RKO (cell line): ENCODE results near the gene MARK2.

Experiments used
- DNase-seq: peaks from one replicate; pipeline ENCODE4 v3.0.0-alpha.2; 2016; ENCODE audit warnings: low spot score

The MARK2 gene

DNA sequence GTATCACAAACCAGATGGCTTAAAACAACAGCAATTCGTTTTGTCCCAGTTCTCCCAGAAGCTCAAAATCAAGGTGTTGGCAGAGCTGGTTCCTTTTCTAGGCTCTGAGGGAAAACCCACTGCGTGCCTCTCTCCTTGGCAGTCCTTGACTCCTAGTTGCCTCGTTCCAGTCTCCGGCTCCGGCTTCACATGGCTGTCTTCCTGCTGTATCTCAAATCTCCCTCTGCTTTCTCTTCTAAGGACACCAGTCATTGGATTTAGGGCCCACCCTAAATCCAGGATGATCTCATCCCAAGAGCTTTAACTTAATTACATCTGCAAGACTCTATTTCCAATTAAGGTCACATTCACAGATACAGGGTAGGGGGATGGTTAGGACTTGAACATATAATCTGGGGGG, 90.7 kb downstream of the MARK2 start:
- DNase-seq = no peak

GRCh38 chr11:63931045-63931444, 92.1 kb downstream of the MARK2 start:
- no peak for DNase-seq

DNA sequence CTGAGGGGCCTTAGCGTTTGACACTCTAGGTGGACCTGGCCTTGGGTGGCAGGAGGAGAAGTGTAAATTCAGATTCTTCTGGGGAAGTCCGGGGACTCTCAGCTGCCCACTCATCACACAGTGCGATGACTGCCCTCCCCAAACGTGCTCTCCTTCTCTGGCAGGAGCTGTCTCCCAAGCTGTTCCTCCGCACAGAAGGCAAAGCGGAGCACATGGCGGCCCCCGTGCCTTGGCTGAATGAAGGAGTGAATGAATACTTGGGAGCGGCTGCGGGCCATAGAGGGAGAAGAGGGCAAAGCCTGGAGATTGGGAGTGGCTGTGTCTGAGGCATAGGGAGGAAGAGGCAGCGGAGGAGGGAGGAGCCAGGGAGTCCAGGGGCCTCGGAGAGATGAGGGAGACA, 93.0 kb downstream of the MARK2 start:
- no peak for DNase-seq

DNA sequence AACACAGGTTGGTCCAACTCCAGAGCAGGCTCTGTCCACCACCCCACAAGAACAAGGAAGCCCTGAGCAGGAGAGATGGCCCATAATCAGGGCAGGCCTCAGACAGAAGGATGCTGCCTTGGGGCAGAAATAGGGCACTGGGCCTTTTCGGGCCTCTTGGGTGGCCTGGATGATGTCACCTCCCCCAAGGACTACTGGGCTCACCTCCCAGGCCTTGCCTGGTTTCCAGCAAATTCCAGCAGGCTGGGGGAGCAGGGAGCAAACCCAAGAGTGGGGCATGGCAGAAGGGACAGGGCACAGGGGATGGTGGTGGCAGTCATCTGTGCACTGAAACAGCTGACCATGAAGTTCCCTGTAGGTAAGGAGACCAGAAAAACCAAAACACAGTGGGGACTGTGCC, 94.5 kb downstream of the MARK2 start:
- no peak for DNase-seq

DNA sequence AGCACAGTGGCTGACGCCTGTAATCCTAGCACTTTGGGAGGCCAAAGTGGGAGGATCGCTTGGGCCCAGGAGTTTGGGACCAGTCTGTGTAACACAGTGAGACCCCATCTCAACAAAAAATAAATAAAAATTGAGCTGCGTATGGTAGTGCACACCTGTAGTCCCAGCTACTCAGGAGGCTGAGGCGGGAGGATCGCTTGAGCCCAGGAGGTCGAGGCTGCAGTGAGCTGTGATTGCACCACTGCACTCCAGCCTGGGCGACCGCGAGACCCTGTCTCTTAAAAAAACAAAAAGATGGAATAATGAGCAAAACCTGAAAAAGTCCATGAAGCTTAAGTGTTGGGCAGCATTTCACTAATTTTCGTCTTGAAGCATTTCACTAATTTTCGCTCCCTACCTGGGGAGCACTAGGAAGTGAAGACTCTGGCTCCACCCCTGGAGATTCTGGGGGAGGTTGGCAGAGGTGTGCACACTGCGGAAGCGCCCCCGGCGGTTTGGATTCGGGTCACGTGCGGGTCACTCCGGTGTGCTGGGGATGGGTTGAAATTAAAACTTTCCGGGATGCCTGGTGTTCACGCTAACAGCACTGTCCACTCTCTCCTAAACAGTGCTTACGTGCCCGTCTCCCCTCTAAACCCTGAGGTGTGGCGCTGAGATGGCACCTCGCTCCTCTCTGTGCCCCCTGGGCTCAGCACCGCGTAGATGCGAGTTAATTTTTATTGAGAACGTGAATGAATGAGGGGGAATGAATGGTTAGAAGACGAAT, 99.0 kb downstream of the MARK2 start:
- DNase-seq = no peak

DNA sequence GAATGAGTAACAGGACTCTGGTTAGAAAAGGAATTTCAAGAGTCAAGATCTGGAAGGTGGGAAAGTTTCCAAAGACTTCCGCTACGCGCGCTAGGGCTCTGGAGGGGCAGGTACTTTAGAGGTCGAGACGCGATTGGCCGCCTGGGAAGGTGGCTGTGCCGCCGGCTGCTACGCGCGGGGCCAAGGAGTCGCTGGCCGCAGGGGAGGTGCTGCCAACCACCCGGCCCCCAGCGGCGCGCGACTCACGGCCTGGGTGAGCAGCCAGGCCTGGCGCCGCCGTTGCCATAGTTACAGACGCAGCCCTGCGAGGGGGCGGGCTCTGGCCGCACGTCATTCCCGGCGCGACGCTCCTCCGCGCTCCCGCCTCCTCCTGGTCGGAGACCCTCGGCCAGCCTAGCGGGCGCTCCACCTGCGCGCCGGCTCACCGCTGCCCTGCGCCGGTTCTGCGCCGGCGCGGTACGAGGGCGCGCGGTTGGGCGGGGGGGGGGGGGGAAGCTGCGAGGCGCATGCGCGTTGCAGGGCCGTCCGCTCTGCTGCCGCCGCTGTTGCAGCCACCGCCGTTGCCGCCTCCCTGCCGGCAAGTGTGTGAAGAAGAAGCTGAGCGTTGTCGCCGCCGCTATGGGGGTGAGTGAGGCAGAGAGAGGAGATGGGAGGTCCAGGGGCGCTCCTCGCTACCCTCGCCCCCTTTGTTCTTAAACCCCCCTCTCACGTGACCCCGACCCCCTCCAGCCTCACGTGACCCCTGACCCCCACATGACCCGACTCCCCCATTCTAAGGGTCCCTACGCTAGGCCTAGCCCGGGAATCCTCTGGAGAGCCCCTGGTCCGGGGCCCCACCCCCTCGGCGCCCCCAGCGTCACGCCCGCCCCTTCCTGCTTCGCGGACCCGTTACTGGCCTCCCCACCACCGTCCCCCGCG, 99.8 kb downstream of the MARK2 start, which contains the start of gene NAA40:
TSS of gene NAA40 (plus strand) at position 524 of the 918 bp plus-strand sequence. CDS start at position 619, 95 bp downstream.
- peak; percentile 98 for DNase-seq

DNA sequence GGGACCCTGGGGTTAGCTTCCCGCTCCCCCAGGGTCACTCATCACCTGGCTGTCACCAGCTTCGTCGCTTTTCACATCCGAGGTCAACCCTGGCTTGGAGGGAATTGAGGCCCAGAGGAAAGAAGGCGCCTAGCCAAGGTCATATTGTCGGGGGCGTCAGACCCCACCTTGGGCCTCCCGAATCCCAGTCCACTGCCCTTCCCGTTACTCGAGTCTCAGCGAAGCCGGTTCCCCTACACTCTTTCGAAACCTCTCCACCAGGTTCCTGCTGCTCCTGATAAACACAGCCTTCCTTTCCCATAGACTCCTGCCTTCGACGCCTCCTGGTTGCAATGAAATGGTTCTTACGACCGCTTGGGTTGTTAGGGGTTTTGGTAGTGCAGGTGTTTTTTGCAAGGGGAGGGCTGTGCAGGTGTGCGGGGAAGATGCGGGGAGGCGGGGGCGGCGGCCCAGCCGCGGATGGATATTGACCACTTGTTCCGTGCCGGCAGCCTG, 100.5 kb downstream of the MARK2 start:
- DNase-seq = no peak

DNA sequence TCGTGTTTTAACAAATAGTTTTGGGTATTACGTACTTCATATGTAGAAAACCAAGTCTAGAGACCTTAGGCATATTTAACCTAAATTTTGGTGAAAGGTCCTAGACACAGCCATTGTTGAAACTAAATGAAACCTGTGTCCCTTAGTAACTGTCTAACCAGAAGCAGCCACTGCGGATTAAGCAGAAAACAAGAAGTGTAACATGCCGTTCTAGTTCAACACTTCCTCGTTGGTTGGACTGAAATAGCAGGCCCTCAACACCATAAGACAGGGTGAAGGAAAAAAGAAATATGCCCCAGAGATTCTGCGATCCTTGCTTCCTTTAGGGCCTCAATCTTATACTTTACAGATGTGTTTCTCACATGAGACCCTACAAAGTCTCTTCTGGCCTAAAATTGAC, 101.9 kb downstream of the MARK2 start:
- no peak for DNase-seq

DNA sequence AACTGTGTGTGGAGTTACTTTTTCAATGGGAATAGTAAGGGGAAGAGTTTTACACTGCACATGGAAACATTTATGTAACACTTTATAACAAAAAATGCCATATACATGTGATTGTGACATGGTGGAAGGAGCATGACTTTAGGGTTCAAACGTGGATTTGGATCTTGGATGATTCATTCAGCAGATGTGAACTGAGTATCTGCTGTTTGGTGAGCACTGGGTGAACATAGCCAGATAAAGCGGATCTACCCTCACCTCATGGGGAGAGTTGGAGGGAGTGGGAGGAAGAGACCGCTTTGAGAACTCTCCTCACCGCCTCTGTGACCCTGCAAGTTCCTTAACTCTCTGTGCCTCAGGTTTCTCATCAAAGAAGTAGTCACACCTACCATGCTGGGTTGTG, 103.0 kb downstream of the MARK2 start:
- DNase-seq = no peak

DNA sequence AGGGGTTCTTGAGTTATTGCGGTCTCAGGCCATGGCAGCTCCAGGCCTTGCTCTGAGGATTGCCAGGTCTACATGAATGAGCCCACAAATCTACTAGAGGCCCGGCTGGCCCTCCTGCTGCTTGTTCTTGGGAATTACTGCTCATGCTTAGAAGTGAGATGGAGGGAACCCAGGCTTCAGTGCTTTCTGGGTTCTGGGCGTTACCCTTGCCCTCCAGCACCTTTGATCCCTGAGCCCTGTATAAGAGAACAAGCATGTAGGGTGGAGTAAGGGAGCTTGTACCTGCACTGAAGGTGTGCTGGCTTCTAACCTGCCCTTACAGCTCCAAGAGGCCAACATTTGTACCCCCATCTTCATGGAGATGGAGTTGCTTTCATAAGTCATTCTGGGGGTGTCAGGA, 103.9 kb downstream of the MARK2 start:
- no peak for DNase-seq

DNA sequence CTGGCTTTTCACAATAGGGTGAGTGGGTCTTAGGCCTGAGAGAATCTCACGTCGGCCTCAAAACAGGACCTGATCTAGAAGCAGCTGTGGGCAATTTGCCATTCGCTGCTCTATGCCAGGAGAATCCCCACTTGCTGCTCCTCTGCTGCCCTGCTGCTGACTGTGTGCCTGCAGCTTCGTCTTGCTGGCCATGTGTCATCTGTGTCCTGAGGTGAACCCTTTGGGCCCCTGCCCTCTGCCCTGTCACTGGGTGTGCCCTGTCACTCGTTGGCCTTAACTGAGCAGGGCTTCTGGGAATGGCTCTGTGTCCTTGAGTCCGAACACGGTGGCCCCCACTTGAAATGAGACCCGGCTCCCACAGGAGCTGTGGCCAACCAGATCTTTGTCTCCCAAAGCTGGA, 106.1 kb downstream of the MARK2 start:
- no peak for DNase-seq

- peak; percentile 70 for DNase-seq
Observed at GRCh38 chr11:63945477-63946163, 106.7 kb downstream of the MARK2 start.

DNA sequence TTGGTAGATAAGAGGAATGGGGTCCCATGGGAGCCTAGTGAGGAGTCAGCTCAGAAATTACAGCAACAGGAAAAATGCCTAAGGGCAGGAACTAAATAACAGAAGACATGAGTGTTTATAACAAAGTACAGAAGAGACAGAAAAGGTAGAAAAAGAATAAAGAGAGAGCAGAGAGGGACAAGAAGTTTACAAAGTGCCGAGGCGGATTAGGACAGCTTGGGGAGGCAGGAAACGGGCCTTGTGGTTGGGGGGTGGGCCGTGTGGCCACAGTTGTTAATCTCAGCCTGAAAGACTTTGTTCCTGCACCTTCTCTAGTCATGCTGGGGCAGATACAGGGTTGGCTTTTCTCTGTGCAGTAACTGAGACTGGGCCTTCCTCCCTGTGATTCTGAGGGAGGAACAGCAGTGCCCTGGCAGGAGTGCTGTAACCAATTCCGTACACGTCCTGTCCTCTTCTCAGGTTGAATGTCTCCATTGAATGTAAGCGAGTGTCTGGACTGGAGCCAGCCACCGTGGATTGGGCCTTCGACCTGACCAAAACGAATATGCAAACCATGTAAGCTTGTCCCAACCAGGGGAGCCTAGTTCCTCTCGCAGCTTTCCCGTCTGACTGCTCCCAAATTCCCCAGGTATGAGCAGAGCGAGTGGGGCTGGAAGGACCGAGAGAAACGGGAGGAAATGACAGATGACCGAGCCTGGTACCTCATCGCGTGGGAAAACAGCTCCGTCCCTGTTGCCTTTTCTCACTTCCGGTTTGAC, 113.0 kb downstream of the MARK2 start:
- no peak for DNase-seq

DNA sequence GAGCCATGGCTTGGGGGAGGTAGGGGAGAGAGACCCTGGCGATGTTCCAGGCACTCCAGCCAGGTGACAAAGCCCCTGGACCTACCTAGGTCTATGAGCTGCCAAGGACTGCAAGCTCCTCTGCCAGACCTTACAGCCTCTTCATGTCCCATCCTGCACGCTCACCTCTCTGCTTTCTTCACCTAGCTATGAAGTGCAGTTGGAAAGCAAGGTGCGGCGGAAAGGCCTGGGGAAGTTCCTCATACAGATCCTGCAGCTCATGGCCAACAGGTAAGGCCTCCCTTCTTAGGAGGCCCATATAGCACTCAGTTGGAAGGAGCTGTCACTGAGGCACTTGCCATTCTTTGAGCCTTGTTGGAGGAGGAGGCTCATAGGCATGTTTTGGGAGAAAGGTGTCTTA, 113.7 kb downstream of the MARK2 start:
- DNase-seq = no peak

DNA sequence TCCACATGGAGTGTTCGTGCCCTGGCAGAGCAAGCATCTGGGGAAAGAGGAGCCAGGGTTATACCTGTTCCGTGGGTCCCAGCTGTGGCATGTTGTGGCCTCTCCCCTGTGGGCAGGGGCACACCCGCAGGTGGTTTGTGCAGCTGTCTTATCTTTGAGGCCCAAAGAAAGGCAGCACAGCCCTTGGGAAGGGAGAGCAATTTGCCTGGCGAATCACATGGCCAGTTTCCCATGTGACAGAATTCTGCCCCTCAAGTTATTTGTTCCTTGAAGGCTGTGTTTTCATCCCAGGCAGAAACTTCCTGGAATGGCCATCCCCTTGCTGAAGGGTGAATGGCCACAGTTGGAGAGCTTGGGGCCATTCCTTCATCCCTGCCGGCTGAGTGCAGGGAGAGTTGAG, 119.1 kb downstream of the MARK2 start:
- DNase-seq = no peak
